MM.1S (cell line): Measurements from ENCODE around the gene TATDN2.

Source experiments
- CTCF ChIP-seq: fragments of 300-600 bp; sonication (generic); IDR thresholded peaks from 2 replicates; pipeline ENCODE4 v1.5.1; 2016; ENCODE audit warnings: antibody characterized with exemption, low read length, mixed read lengths
- EZH2phosphoT487 ChIP-seq: fragments of 300-600 bp; sonication (generic); IDR thresholded peaks from 2 replicates; pipeline ENCODE4 v1.6.1; 2018; ENCODE audit warnings: antibody characterized with exemption, low read length

- no peak for TF ChIP-seq CTCF
- TF ChIP-seq EZH2phosphoT487 = no peak
Measured at GRCh38 chr3:10315101-10315500, 66.8 kb downstream of the TATDN2 start.
